ENCODE data around the gene GRM2.

- TF ChIP-seq CTCF (IDR thresholded peaks at IDR 0.05) (no peak), POLR2A (IDR thresholded peaks at IDR 0.05) (no peak)
Observed at GRCh38 chr3:51708216-51708845, 1.5 kb downstream of the GRM2 start.

Measured in uterus (tissue), 2 donors.